T1000 (cell line): ENCODE measurements around the gene TMEM260.
"Not testable (repeated sequence)": the region's sequence is repeated elsewhere in the genome, so short reads cannot be mapped to it uniquely, and the experiment has no call there.

ENCODE experiments used
- DNase-seq: peaks from one replicate; lab custom pipeline; 2025; ENCODE audit warnings: mixed read lengths; lab: John Stamatoyannopoulos, UW

TMEM260 gene

GRCh38 chr14:56678838-56679237, 99.2 kb downstream of the TMEM260 start:
- DNase-seq = no peak

DNA sequence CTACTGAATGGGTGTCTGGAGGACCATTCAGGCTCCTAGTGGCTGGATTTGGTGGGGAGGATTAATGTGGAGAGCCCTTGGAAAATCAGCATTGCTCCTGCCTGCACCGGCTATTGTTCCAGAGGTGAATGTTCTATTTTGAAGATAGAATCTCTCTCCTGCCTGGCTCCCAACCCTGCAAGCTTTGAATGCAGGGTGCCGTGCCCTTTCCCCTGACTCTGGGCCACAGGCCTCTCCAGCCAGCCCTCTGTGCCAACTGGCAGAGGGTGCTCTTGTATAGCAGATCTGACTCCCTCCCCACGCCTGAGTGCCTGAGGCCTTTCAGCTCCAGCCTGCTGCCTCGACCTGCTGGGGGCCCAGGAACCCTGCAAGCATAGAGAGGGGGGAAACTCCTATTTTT, 106.8 kb downstream of the TMEM260 start:
- DNase-seq = no peak

- no peak for DNase-seq
These were observed 107.5 kb downstream of the TMEM260 start for GRCh38 chr14:56687123-56687522.

DNA sequence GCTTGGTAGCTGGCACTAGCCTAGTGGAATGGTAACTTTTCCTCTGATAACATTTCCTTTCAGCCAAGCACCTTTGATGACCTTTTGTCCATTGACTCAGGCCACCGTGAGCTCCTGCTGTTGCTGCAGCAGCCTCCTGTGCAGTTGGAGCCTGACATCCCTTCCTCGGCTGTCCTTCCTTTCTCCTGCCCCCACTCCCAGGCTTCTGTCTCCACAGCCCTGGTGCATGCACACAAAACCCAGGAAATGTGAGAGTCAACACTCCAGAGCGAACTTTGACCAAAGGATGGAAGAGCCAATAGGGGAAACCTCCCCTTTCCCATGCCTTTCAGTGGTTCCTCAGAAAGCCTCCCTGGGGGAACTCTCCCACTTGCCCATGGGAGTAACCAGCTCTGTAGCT, 115.0 kb downstream of the TMEM260 start:
- no peak for DNase-seq

DNA sequence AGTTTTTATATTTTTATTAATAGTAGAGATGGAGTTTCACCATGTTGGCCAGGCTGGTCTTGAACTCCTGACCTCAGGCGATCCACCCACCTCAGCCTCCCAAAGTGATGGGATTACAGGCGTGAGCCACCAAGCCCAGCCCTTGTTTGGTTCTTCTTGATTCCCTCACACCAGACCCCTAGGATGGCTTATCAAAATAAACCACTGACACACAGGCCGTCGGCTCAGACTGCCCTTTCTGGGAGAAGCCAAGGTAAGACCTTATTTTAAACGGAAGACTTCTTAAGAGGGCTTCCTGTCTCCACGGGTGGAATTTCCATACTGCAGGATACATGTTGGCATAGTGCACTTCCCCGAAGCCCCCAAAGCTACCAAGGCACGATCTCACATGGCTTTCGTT, 115.6 kb downstream of the TMEM260 start:
- not testable (repeated sequence) for DNase-seq
